Measurements from ENCODE around the gene SOD3. TPM values are rescaled to one million over a fixed set of nuclear protein-coding genes. Genes with fewer than 3 reads are reported as not detected.

Gene SOD3
- total and polyA plus RNA-seq, 4 donors: 2.6 to 8.1 (median 4.6) TPM

DNA sequence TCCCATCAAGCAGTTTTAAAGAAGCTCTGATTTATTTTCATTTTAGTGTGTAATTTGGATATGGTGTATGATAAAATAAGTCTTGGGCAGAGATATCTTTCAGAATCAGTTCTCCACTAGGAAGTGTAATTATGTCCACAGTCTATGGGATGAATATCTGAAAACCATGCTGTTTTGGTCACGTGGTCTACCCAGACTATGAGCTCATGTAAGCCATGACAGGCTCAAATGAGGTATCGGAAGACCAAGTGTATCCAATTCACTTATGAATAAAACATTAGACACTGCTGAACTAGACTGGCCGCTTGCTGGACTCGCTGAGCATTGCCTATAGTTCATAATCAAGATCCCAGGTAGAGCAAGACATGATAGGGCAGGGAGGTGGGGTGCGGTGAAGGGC lies 50.5 kb downstream of the SOD3 start (continued):
- TF ChIP-seq, protein P1, sequence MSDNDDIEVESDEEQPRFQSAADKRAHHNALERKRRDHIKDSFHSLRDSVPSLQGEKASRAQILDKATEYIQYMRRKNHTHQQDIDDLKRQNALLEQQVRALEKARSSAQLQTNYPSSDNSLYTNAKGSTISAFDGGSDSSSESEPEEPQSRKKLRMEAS (IDR thresholded peaks at IDR 0.05): no peak
- no peak for TF ChIP-seq CTCF (IDR thresholded peaks at IDR 0.05; ENCODE audit: low read depth, low read length, missing input control)
- TF ChIP-seq GABPA (IDR thresholded peaks at IDR 0.05 in 1 of 2, conservative IDR thresholded peaks at IDR 0.05 in 1 of 2): no peak
- TF ChIP-seq HNF4A (conservative IDR thresholded peaks at IDR 0.05): no peak

GRCh38 chr4:24846716-24847115 lies 51.3 kb downstream of the SOD3 start:
- H3K27ac ChIP-seq (ENCODE audit: low read depth in 1 of 2, low read length in 2 of 2): no peak overlapping the region
- H3K27me3 ChIP-seq (ENCODE audit: control insufficient read depth in 4 of 4, insufficient read depth in 4 of 4, low read length in 3 of 4): no peaks in the 10 kb centered on the region
- no peak overlapping the region for H3K4me3 ChIP-seq (ENCODE audit: low read depth in 1 of 3, low read length in 3 of 3)
- H3K9me3 ChIP-seq (ENCODE audit: control insufficient read depth in 4 of 4, low read length in 3 of 4): no peaks in the 10 kb centered on the region
- no peak overlapping the region for H3K9ac ChIP-seq (ENCODE audit: low read depth in 1 of 2, low read length in 2 of 2)
- no peak for TF ChIP-seq YY1 (IDR thresholded peaks at IDR 0.05)
- no peak for DNase-seq (ENCODE audit: low spot score)
- 95% methylated on average over 5 of the region's 5 CpGs for WGBS
- H3K36me3 ChIP-seq (ENCODE audit: control insufficient read depth in 4 of 4, insufficient read depth in 3 of 4, low read depth in 1 of 4, low read length in 3 of 4): peaks cover 0 to 3% (median under 1%) of the 10 kb centered on the region in 4 donors
- H3K4me1 ChIP-seq (ENCODE audit: control insufficient read depth in 4 of 4, insufficient read depth in 4 of 4, low read length in 3 of 4): peaks cover 0 to 5% (median 0%) of the 10 kb centered on the region in 4 donors

DNA sequence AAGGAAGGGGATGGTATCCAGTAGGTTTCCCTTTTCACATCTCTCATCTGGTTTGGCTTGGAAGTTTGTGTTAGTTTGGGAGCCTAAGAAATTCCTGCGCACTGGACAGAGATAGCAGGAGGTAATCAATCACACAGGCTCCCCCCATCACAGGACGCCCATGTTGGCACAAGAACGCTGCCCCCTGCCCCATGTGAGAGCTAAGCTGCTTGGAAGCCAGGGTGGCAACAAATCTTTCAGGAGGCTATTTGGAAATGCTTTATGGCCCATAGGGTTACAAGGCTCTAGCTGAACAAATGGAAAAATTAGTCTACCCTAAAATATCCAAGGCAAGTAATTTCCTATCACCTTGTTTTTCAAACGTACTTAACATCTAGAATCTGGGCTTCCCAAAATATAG lies 54.0 kb downstream of the SOD3 start:
- H3K27ac ChIP-seq (ENCODE audit: low read depth in 1 of 2, low read length in 2 of 2): no peak overlapping the region
- no peak overlapping the region for H3K4me3 ChIP-seq (ENCODE audit: low read depth in 1 of 3, low read length in 3 of 3)
- WGBS: 95% methylated on average over 4 of the region's 4 CpGs
- H3K9me3 ChIP-seq (ENCODE audit: control insufficient read depth in 4 of 4, low read length in 3 of 4): no peaks in the 10 kb centered on the region
- no peak for DNase-seq (ENCODE audit: low spot score)
- no peak overlapping the region for H3K9ac ChIP-seq (ENCODE audit: low read depth in 1 of 2, low read length in 2 of 2)
- TF ChIP-seq JUND (IDR thresholded peaks at IDR 0.05) (no peak), ZBTB33 (IDR thresholded peaks at IDR 0.05) (no peak), CTCF (IDR thresholded peaks at IDR 0.05; ENCODE audit: low read depth, low read length, missing input control) (no peak), HNF4G (IDR thresholded peaks at IDR 0.05) (no peak), RAD21 (IDR thresholded peaks at IDR 0.05) (no peak), GABPA (IDR thresholded peaks at IDR 0.05 in 1 of 2, conservative IDR thresholded peaks at IDR 0.05 in 1 of 2) (no peak), EGR1 (IDR thresholded peaks at IDR 0.05; ENCODE audit: low read depth in 2 of 2) (no peak), YY1 (IDR thresholded peaks at IDR 0.05) (no peak), FOXA2 (IDR thresholded peaks at IDR 0.05) (no peak), NR2F2 (IDR thresholded peaks at IDR 0.05) (no peak), TAF1 (conservative IDR thresholded peaks at IDR 0.05) (no peak), HNF4A (conservative IDR thresholded peaks at IDR 0.05) (no peak), SP1 (IDR thresholded peaks at IDR 0.05) (no peak), RXRA (IDR thresholded peaks at IDR 0.05) (no peak), FOXA1 (IDR thresholded peaks at IDR 0.05) (no peak)
- TF ChIP-seq, protein P2, sequence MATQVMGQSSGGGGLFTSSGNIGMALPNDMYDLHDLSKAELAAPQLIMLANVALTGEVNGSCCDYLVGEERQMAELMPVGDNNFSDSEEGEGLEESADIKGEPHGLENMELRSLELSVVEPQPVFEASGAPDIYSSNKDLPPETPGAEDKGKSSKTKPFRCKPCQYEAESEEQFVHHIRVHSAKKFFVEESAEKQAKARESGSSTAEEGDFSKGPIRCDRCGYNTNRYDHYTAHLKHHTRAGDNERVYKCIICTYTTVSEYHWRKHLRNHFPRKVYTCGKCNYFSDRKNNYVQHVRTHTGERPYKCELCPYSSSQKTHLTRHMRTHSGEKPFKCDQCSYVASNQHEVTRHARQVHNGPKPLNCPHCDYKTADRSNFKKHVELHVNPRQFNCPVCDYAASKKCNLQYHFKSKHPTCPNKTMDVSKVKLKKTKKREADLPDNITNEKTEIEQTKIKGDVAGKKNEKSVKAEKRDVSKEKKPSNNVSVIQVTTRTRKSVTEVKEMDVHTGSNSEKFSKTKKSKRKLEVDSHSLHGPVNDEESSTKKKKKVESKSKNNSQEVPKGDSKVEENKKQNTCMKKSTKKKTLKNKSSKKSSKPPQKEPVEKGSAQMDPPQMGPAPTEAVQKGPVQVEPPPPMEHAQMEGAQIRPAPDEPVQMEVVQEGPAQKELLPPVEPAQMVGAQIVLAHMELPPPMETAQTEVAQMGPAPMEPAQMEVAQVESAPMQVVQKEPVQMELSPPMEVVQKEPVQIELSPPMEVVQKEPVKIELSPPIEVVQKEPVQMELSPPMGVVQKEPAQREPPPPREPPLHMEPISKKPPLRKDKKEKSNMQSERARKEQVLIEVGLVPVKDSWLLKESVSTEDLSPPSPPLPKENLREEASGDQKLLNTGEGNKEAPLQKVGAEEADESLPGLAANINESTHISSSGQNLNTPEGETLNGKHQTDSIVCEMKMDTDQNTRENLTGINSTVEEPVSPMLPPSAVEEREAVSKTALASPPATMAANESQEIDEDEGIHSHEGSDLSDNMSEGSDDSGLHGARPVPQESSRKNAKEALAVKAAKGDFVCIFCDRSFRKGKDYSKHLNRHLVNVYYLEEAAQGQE (IDR thresholded peaks at IDR 0.05): no peak
- TF ChIP-seq, protein P3, sequence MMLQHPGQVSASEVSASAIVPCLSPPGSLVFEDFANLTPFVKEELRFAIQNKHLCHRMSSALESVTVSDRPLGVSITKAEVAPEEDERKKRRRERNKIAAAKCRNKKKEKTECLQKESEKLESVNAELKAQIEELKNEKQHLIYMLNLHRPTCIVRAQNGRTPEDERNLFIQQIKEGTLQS (IDR thresholded peaks at IDR 0.05): no peak
- TF ChIP-seq, protein P1 (IDR thresholded peaks at IDR 0.05): no peak
- no peaks in the 10 kb centered on the region for H3K27me3 ChIP-seq (ENCODE audit: control insufficient read depth in 4 of 4, insufficient read depth in 4 of 4, low read length in 3 of 4)
- H3K4me1 ChIP-seq (ENCODE audit: control insufficient read depth in 4 of 4, insufficient read depth in 4 of 4, low read length in 3 of 4): no peaks in the 10 kb centered on the region
- H3K36me3 ChIP-seq (ENCODE audit: control insufficient read depth in 4 of 4, insufficient read depth in 3 of 4, low read depth in 1 of 4, low read length in 3 of 4): peaks cover 0 to 3% (median under 1%) of the 10 kb centered on the region in 4 donors
